Right lobe of liver (tissue), 6 donors: Measurements from ENCODE around the gene GSTA2. TPM values are rescaled to one million over a fixed set of nuclear protein-coding genes. Genes with fewer than 3 reads are reported as not detected.
A peak's percentile ranks its signal among the peaks of the same experiment; 100 is the strongest.
"Not testable (repeated sequence)": the region's sequence is repeated elsewhere in the genome, so short reads cannot be mapped to it uniquely, and the experiment has no call there.

Experiments used
- ATAC-seq, 4 donors: fragments of 200-7000 bp; cut with Tn5 transposase; one replicate each; pipeline ENCODE4 v1.9.1; 2020; ENCODE audit warnings: mild to moderate bottlenecking in 4 of 4, moderate library complexity in 4 of 4
- DNase-seq, 3 donors: peaks; one replicate each; pipeline ENCODE4 v3.0.0-alpha.2; 2020
- H3K27ac ChIP-seq, 3 donors: fragments of 200-600 bp; one replicate each; pipeline ENCODE4 v1.8.0; 2022
- H3K27me3 ChIP-seq, 2 donors: fragments of 200-600 bp; one replicate each; pipeline ENCODE4 v1.8.0; 2022
- H3K36me3 ChIP-seq, 4 donors: fragments of 200-600 bp; sonication (generic) in 1 of 4; one replicate each; pipeline versions ENCODE4 v1.5.1 to v1.8.0; 2017 to 2022; ENCODE audit warnings: control low read depth in 1 of 4
- H3K4me1 ChIP-seq, 4 donors: fragments of 200-600 bp; sonication (generic) in 1 of 4; one replicate each; pipeline versions ENCODE4 v1.5.1 to v1.8.0; 2017 to 2022; ENCODE audit warnings: control low read depth in 1 of 4
- H3K4me3 ChIP-seq, 3 donors: fragments of 200-600 bp; one replicate each; pipeline ENCODE4 v1.8.0; 2022
- H3K9me3 ChIP-seq, 4 donors: fragments of 200-600 bp; sonication (generic) in 1 of 4; one replicate each; pipeline versions ENCODE4 v1.5.1 to v1.8.0; 2017 to 2022; ENCODE audit warnings: control low read depth in 1 of 4
- CTCF ChIP-seq, 4 donors: fragments of 200-600 bp in 3 of 4; fragments of 450-650 bp in 1 of 4; IDR thresholded peaks; one replicate each; pipeline versions ENCODE4 v1.5.1 to v1.8.0; 2016 to 2022; ENCODE audit warnings: antibody characterized with exemption in 4 of 4, mild to moderate bottlenecking in 2 of 4
- POLR2A ChIP-seq: fragments of 450-650 bp; IDR thresholded peaks from one replicate; pipeline ENCODE4 v1.6.1; 2017; ENCODE audit warnings: antibody characterized with exemption, mild to moderate bottlenecking
- WGBS: methylation state at CpG from one replicate; pipeline ENCODE4 v1.1.6; 2018; ENCODE audit warnings: low coverage, low lambda C conversion rate; ENCODE audit not compliant: insufficient coverage; ENCODE audit errors: missing lambda C conversion rate; 5-methylcytosine and 5-hydroxymethylcytosine counted together
- intact Hi-C, 2 donors: fragments of 100-400 bp; cut with DNase I; formaldehyde crosslinking; loops; one replicate each; pipeline versions ENCODE4 v1.11.2 to v1.14.1; 2022
- total RNA-seq, 6 experiments: library from RNA; depleted of rRNA in 2 of 6; stranded (reverse); fragments of >200 nt in 2 of 6; fragmentation: NEBNext Ultra II Directional in 3 of 6; extraction: Animal tissue kit (Norgen Biotek cat#: 25700) in 3 of 6; gene quantifications; one replicate each; pipeline versions ENCODE4 v1.1.0 to v1.2.4, GENCODE V29; 2016 to 2023
- donor health status: DM: no; HTN: yes; CAD: no.
- donor health status: DM: no; HTN: no; CAD: no.
- donor health status: DM: no; HTN: no; CAD: no.
- donor health status: DM: no; HTN: yes; CAD: no.
- donor health status: DM: no; HTN: yes; CAD: no.

The GSTA2 gene
- total RNA-seq, 6 experiments from 2014 or later: 7.6 to 177 (median 54.4) TPM

GRCh38 chr6:52801188-52801841 lies 38.0 kb upstream of the GSTA2 start:
- no peaks in the 10 kb centered on the region for H3K9me3 ChIP-seq
- ATAC-seq: peak; percentile 44 to 82 (median 66)
- peaks cover 0 to 29% (median 0%) of the 10 kb centered on the region in 4 donors for H3K36me3 ChIP-seq
- H3K27ac ChIP-seq: peak overlapping the region in 2 of 3 donors; percentile 11 to 74
- 41% methylated on average over 2 of the region's 2 CpGs for WGBS
- H3K4me3 ChIP-seq: peak overlapping the region in 2 of 3 donors; percentile 44 to 64
- DNase-seq: no peak
- H3K4me1 ChIP-seq: peaks cover 0 to 13% (median 0%) of the 10 kb centered on the region in 4 donors
- H3K27me3 ChIP-seq: no peaks in the 10 kb centered on the region
- no peak for TF ChIP-seq CTCF (IDR thresholded peaks at IDR 0.05)
- TF ChIP-seq POLR2A: no peak
- intact Hi-C loops: no loop called here

- H3K27me3 ChIP-seq, H3K27ac ChIP-seq, intact Hi-C loops, DNase-seq, H3K4me3 ChIP-seq, H3K9me3 ChIP-seq, ATAC-seq: not testable (repeated sequence)
- Histone ChIP-seq H3K4me1 (peaks cover 0 to 13% (median 0%) of the 10 kb centered on the region in 4 donors), H3K36me3 (peaks cover 0 to 48% (median 3%) of the 10 kb centered on the region in 4 donors)
- 69% methylated on average over 1 of the region's 1 CpG for WGBS
Observed at GRCh38 chr6:52799272-52799671, 36.0 kb upstream of the GSTA2 start.

GRCh38 chr6:52794366-52794765 lies 31.1 kb upstream of the GSTA2 start:
- H3K27ac ChIP-seq, intact Hi-C loops, H3K27me3 ChIP-seq, H3K4me3 ChIP-seq, ATAC-seq, DNase-seq, H3K9me3 ChIP-seq, H3K4me1 ChIP-seq: not testable (repeated sequence)
- peaks cover 0 to 67% (median 9%) of the 10 kb centered on the region in 4 donors for H3K36me3 ChIP-seq
- 17% methylated on average over 1 of the region's 2 CpGs for WGBS

GRCh38 chr6:52790861-52791260 lies 27.6 kb upstream of the GSTA2 start:
- H3K4me1 ChIP-seq: peaks cover 0 to 3% (median 0%) of the 10 kb centered on the region in 4 donors
- DNase-seq (no peak), ATAC-seq (peak in 2 of 4 donors; percentile 19 to 31)
- H3K4me3 ChIP-seq: no peak overlapping the region
- H3K9me3 ChIP-seq: no peaks in the 10 kb centered on the region
- peak overlapping the region in 1 of 3 donors; percentile 96 for H3K27ac ChIP-seq
- H3K36me3 ChIP-seq: peaks cover 0 to 45% (median 8%) of the 10 kb centered on the region in 4 donors
- H3K27me3 ChIP-seq: no peaks in the 10 kb centered on the region
- TF ChIP-seq POLR2A: no peak
- TF ChIP-seq CTCF (IDR thresholded peaks at IDR 0.05): no peak
- 0% methylated on average over 1 of the region's 1 CpG for WGBS
- intact Hi-C loops: no loop called here

GRCh38 chr6:52789658-52790057 lies 26.4 kb upstream of the GSTA2 start:
- DNase-seq: not testable (repeated sequence)
- peak overlapping the region in 1 of 3 donors; percentile 96 for H3K27ac ChIP-seq

GRCh38 chr6:52788478-52788877 lies 25.2 kb upstream of the GSTA2 start:
- intact Hi-C loops: no loop called here
- TF ChIP-seq POLR2A (no peak), CTCF (IDR thresholded peaks at IDR 0.05) (no peak)
- Histone ChIP-seq H3K27me3 (no peaks in the 10 kb centered on the region), H3K36me3 (peaks cover 0 to 21% (median 6%) of the 10 kb centered on the region in 4 donors), H3K27ac (peak overlapping the region in 2 of 3 donors; percentile 65 to 96), H3K4me3 (peak overlapping the region; percentile 2 to 63 (median 53)), H3K9me3 (no peaks in the 10 kb centered on the region), H3K4me1 (peaks cover 0 to 7% (median 0%) of the 10 kb centered on the region in 4 donors)
- ATAC-seq: peak; percentile 59 to 81 (median 66)
- DNase-seq: no peak
- 24% methylated on average over 3 of the region's 3 CpGs for WGBS

More at GRCh38 chr6:52789658-52790057, 26.4 kb upstream of the GSTA2 start:
- H3K27me3 ChIP-seq, H3K9me3 ChIP-seq, intact Hi-C loops, H3K4me1 ChIP-seq, H3K4me3 ChIP-seq: not testable (repeated sequence)
- H3K36me3 ChIP-seq: peaks cover 0 to 33% (median 6%) of the 10 kb centered on the region in 4 donors
- peak in 2 of 4 donors; percentile 16 to 47 for ATAC-seq
- 69% methylated on average over 1 of the region's 1 CpG for WGBS
